ENCODE data around the gene LRRC52.

LRRC52 gene

DNA sequence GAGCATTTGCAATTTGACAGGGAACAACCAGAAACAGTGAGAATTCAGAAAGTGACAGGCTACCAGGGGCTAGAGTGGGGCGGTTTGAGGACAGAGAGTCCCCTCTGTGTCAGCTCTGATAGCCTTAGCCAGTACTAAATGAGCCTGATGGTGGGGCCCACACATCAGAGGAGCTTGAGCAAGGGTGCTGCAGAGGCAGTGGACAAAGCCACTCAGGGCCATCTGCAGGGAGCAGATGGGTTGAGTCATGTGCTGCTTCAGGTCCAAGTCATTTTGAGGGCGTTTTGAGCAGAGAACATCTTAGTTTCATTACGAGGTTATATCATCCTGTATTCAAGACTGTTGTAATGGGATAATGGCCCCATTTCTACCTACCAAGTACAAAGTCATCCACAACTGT is 7.7 kb downstream of the LRRC52 start:
- FAIRE-seq = no peak
- no peak for DNase-seq (ENCODE audit: insufficient read length, low spot score)
- TF ChIP-seq POLR2AphosphoS5 (IDR thresholded peaks at IDR 0.05; ENCODE audit: low read depth, low read length) (no peak), POLR2A (IDR thresholded peaks at IDR 0.05; ENCODE audit: low read depth, low read length) (no peak), POU2F2 (IDR thresholded peaks at IDR 0.05; ENCODE audit: low read depth, low read length) (no peak), TAF1 (IDR thresholded peaks at IDR 0.05; ENCODE audit: low read depth, low read length) (no peak), SPI1 (IDR thresholded peaks at IDR 0.05; ENCODE audit: low read depth, low read length) (no peak), PAX5 (IDR thresholded peaks at IDR 0.05; ENCODE audit: insufficient read depth, low read length, severe bottlenecking) (no peak)

- no peak for TF ChIP-seq POLR2AphosphoS5 (IDR thresholded peaks at IDR 0.05; ENCODE audit: low read depth, low read length)
- no peak for TF ChIP-seq POLR2A (IDR thresholded peaks at IDR 0.05; ENCODE audit: low read depth, low read length)
- TF ChIP-seq PAX5 (IDR thresholded peaks at IDR 0.05; ENCODE audit: insufficient read depth, low read length, severe bottlenecking) = no peak
- no peak for TF ChIP-seq POU2F2 (IDR thresholded peaks at IDR 0.05; ENCODE audit: low read depth, low read length)
- no peak for TF ChIP-seq SPI1 (IDR thresholded peaks at IDR 0.05; ENCODE audit: low read depth, low read length)
- TF ChIP-seq TAF1 (IDR thresholded peaks at IDR 0.05; ENCODE audit: low read depth, low read length) = no peak
- FAIRE-seq = no peak
- no peak for DNase-seq (ENCODE audit: insufficient read length, low spot score)
Measured at GRCh38 chr1:165560883-165561656, 17.3 kb downstream of the LRRC52 start.

DNA sequence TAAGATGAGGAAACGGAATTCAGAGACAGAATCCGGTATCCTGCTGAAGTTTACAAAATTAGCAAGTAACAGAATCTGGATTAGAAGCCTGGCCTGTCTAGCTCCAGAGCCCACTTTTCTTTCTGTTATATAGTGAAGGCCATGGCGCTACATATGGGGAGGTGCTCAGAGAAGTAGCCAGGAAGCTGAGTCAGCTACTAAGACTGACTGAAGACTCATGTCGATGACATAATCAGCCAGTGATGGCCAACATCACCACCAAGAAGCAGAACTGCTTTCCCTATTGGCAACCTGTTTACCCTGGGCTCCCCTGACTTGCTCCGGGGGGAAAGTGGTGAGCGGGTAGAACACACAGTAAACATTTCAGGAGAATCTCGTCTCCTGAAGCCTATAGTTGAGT is 18.8 kb downstream of the LRRC52 start:
- FAIRE-seq (no peak), DNase-seq (ENCODE audit: insufficient read length, low spot score) (no peak)
- TF ChIP-seq POLR2A (IDR thresholded peaks at IDR 0.05; ENCODE audit: low read depth, low read length) = no peak
- no peak for TF ChIP-seq PAX5 (IDR thresholded peaks at IDR 0.05; ENCODE audit: insufficient read depth, low read length, severe bottlenecking)
- no peak for TF ChIP-seq SPI1 (IDR thresholded peaks at IDR 0.05; ENCODE audit: low read depth, low read length)
- TF ChIP-seq TAF1 (IDR thresholded peaks at IDR 0.05; ENCODE audit: low read depth, low read length) = no peak
- TF ChIP-seq POU2F2 (IDR thresholded peaks at IDR 0.05; ENCODE audit: low read depth, low read length) = no peak
- no peak for TF ChIP-seq POLR2AphosphoS5 (IDR thresholded peaks at IDR 0.05; ENCODE audit: low read depth, low read length)

DNA sequence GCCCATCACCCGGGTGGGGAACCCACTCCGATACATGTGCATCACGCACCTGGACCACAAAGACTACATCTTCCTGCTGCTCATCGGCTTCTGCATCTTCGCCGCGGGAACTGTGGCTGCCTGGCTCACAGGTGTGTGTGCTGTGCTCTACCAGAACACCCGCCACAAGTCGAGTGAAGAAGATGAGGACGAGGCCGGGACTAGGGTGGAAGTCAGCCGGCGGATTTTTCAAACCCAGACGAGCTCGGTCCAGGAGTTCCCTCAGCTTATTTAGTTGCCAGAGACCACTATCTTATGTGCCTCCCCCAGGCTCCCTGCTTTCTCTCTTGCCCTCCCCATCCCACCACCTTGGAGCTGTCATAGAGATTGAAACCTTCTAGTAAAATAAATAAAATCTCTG is 19.8 kb downstream of the LRRC52 start:
- FAIRE-seq (no peak), DNase-seq (ENCODE audit: insufficient read length, low spot score) (no peak)
- TF ChIP-seq POU2F2 (IDR thresholded peaks at IDR 0.05; ENCODE audit: low read depth, low read length) (no peak), POLR2A (IDR thresholded peaks at IDR 0.05; ENCODE audit: low read depth, low read length) (no peak), SPI1 (IDR thresholded peaks at IDR 0.05; ENCODE audit: low read depth, low read length) (no peak), POLR2AphosphoS5 (IDR thresholded peaks at IDR 0.05; ENCODE audit: low read depth, low read length) (no peak), PAX5 (IDR thresholded peaks at IDR 0.05; ENCODE audit: insufficient read depth, low read length, severe bottlenecking) (no peak), TAF1 (IDR thresholded peaks at IDR 0.05; ENCODE audit: low read depth, low read length) (no peak)

DNA sequence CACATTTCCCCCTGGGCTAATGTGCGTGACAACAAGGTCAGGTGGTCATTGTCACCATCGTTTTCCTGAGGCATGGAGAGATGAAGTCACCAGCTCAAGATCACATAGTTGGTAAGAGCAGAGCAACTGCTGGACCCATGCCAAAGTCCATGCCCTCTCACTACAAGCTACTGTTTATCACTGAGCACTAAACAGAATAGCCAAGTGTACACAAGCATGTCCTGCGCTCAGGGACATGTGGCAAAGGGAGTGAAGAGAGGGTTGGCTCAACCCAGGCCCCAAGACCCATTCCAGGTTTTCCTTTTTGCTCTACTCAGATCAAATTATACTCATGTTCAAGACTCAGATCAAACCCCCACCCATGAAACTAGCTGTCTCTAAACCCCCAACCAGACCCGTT is 20.8 kb downstream of the LRRC52 start:
- DNase-seq (ENCODE audit: insufficient read length, low spot score) (no peak), FAIRE-seq (no peak)
- TF ChIP-seq POLR2A (IDR thresholded peaks at IDR 0.05; ENCODE audit: low read depth, low read length) = no peak
- TF ChIP-seq SPI1 (IDR thresholded peaks at IDR 0.05; ENCODE audit: low read depth, low read length) = no peak
- no peak for TF ChIP-seq POLR2AphosphoS5 (IDR thresholded peaks at IDR 0.05; ENCODE audit: low read depth, low read length)
- TF ChIP-seq PAX5 (IDR thresholded peaks at IDR 0.05; ENCODE audit: insufficient read depth, low read length, severe bottlenecking) = no peak
- no peak for TF ChIP-seq POU2F2 (IDR thresholded peaks at IDR 0.05; ENCODE audit: low read depth, low read length)
- TF ChIP-seq TAF1 (IDR thresholded peaks at IDR 0.05; ENCODE audit: low read depth, low read length) = no peak

DNA sequence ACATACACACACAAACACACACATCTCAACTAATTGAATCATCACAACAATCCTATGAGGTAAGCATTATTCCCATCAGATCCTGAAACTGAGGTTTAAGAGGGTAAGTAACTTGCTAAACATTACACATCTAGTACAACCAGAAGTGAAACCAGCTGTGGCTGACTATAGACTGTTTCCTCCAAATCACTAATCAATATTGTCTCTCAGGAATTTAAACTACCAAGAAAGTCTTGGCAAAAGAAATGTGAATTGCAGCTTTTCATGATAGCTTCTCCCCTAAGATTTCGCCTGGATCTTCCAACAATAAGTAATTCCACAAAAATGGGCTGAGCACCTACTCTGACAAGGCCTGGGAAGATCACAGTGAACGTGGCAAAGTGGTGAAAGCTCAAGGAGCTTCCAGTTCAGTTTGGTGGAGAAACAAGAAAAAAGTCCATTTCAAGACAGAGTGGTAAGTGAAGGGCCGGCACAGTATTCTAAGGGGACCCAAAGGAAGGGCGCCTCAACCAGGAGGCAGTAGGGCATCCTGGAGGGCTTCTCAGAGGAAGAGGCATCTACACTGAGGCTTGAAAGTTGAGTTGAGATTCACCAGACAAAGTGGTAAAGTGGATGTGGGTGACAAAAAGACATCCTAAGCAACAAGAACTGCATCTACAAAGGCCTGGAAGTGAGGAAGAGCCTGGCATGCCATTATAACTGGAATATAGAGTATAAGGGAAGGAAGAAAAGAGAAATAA is 22.1 kb downstream of the LRRC52 start:
- FAIRE-seq = no peak
- TF ChIP-seq PAX5 (IDR thresholded peaks at IDR 0.05; ENCODE audit: insufficient read depth, low read length, severe bottlenecking) = no peak
- no peak for TF ChIP-seq POLR2A (IDR thresholded peaks at IDR 0.05; ENCODE audit: low read depth, low read length)
- TF ChIP-seq POU2F2 (IDR thresholded peaks at IDR 0.05; ENCODE audit: low read depth, low read length) = no peak
- no peak for TF ChIP-seq TAF1 (IDR thresholded peaks at IDR 0.05; ENCODE audit: low read depth, low read length)
- TF ChIP-seq SPI1 (IDR thresholded peaks at IDR 0.05; ENCODE audit: low read depth, low read length) = no peak
- TF ChIP-seq POLR2AphosphoS5 (IDR thresholded peaks at IDR 0.05; ENCODE audit: low read depth, low read length) = no peak
- DNase-seq (ENCODE audit: insufficient read length, low spot score) = no peak

- DNase-seq (ENCODE audit: insufficient read length, low spot score) = no peak
- no peak for TF ChIP-seq PAX5 (IDR thresholded peaks at IDR 0.05; ENCODE audit: insufficient read depth, low read length, severe bottlenecking)
- no peak for TF ChIP-seq POLR2A (IDR thresholded peaks at IDR 0.05; ENCODE audit: low read depth, low read length)
- no peak for TF ChIP-seq SPI1 (IDR thresholded peaks at IDR 0.05; ENCODE audit: low read depth, low read length)
- no peak for TF ChIP-seq POU2F2 (IDR thresholded peaks at IDR 0.05; ENCODE audit: low read depth, low read length)
- TF ChIP-seq TAF1 (IDR thresholded peaks at IDR 0.05; ENCODE audit: low read depth, low read length) = no peak
- TF ChIP-seq POLR2AphosphoS5 (IDR thresholded peaks at IDR 0.05; ENCODE audit: low read depth, low read length) = no peak
- no peak for FAIRE-seq
Measured at GRCh38 chr1:165570078-165570477, 26.3 kb downstream of the LRRC52 start.

- no peak for FAIRE-seq
- TF ChIP-seq TAF1 (IDR thresholded peaks at IDR 0.05; ENCODE audit: low read depth, low read length) (no peak), POLR2AphosphoS5 (IDR thresholded peaks at IDR 0.05; ENCODE audit: low read depth, low read length) (no peak), SPI1 (IDR thresholded peaks at IDR 0.05; ENCODE audit: low read depth, low read length) (no peak), POU2F2 (IDR thresholded peaks at IDR 0.05; ENCODE audit: low read depth, low read length) (no peak), PAX5 (IDR thresholded peaks at IDR 0.05; ENCODE audit: insufficient read depth, low read length, severe bottlenecking) (no peak), POLR2A (IDR thresholded peaks at IDR 0.05; ENCODE audit: low read depth, low read length) (no peak)
- no peak for DNase-seq (ENCODE audit: insufficient read length, low spot score)
Measured at GRCh38 chr1:165573787-165574186, 30.0 kb downstream of the LRRC52 start.

DNA sequence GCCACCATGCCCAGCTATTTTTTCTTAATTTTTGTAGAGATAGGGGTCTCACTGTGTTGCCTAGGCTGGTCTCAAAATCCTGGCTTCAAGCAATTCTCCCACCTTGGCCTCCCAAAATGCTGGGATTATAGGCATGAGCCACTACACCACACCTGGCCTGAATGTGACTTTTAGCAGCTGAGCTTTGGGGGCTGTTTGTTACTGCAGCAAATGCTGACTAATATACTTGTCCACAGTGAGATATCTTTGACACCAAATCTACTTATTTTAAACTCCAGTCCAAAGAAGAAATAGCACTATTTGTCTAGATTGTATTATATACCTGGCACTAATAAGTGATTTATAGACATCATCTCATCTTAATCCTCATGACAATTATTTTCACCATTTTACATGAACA is 30.5 kb downstream of the LRRC52 start:
- FAIRE-seq (no peak), DNase-seq (ENCODE audit: insufficient read length, low spot score) (no peak)
- no peak for TF ChIP-seq POU2F2 (IDR thresholded peaks at IDR 0.05; ENCODE audit: low read depth, low read length)
- TF ChIP-seq PAX5 (IDR thresholded peaks at IDR 0.05; ENCODE audit: insufficient read depth, low read length, severe bottlenecking) = no peak
- TF ChIP-seq SPI1 (IDR thresholded peaks at IDR 0.05; ENCODE audit: low read depth, low read length) = no peak
- no peak for TF ChIP-seq POLR2A (IDR thresholded peaks at IDR 0.05; ENCODE audit: low read depth, low read length)
- TF ChIP-seq TAF1 (IDR thresholded peaks at IDR 0.05; ENCODE audit: low read depth, low read length) = no peak
- no peak for TF ChIP-seq POLR2AphosphoS5 (IDR thresholded peaks at IDR 0.05; ENCODE audit: low read depth, low read length)

All from GM12891 (cell line).